ENCODE data around the gene PRPS1.

PRPS1 gene

GRCh38 chrX:107673933-107674479, 45.7 kb downstream of the PRPS1 start:
- TF ChIP-seq TAF1 (IDR thresholded peaks at IDR 0.05; ENCODE audit: borderline replicate concordance, insufficient read depth, low read length), result no peak
- no peak for TF ChIP-seq SIN3A (IDR thresholded peaks at IDR 0.05; ENCODE audit: borderline replicate concordance, insufficient read depth, low read length)
- TF ChIP-seq, protein P1, sequence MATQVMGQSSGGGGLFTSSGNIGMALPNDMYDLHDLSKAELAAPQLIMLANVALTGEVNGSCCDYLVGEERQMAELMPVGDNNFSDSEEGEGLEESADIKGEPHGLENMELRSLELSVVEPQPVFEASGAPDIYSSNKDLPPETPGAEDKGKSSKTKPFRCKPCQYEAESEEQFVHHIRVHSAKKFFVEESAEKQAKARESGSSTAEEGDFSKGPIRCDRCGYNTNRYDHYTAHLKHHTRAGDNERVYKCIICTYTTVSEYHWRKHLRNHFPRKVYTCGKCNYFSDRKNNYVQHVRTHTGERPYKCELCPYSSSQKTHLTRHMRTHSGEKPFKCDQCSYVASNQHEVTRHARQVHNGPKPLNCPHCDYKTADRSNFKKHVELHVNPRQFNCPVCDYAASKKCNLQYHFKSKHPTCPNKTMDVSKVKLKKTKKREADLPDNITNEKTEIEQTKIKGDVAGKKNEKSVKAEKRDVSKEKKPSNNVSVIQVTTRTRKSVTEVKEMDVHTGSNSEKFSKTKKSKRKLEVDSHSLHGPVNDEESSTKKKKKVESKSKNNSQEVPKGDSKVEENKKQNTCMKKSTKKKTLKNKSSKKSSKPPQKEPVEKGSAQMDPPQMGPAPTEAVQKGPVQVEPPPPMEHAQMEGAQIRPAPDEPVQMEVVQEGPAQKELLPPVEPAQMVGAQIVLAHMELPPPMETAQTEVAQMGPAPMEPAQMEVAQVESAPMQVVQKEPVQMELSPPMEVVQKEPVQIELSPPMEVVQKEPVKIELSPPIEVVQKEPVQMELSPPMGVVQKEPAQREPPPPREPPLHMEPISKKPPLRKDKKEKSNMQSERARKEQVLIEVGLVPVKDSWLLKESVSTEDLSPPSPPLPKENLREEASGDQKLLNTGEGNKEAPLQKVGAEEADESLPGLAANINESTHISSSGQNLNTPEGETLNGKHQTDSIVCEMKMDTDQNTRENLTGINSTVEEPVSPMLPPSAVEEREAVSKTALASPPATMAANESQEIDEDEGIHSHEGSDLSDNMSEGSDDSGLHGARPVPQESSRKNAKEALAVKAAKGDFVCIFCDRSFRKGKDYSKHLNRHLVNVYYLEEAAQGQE (IDR thresholded peaks at IDR 0.05; ENCODE audit: insufficient read depth in 1 of 2, low read depth in 2 of 2, low read length in 2 of 2), result no peak
- TF ChIP-seq POLR2AphosphoS5 (IDR thresholded peaks at IDR 0.05; ENCODE audit: low read depth, low read length), result no peak
- no peak for TF ChIP-seq FOXP2 (optimal IDR thresholded peaks at IDR 0.05; ENCODE audit: borderline replicate concordance, extremely low read depth, extremely low read length, insufficient read depth)

- TF ChIP-seq SIN3A (IDR thresholded peaks at IDR 0.05; ENCODE audit: borderline replicate concordance, insufficient read depth, low read length), result no peak
- no peak for TF ChIP-seq TAF1 (IDR thresholded peaks at IDR 0.05; ENCODE audit: borderline replicate concordance, insufficient read depth, low read length)
- no peak for TF ChIP-seq FOXP2 (optimal IDR thresholded peaks at IDR 0.05; ENCODE audit: borderline replicate concordance, extremely low read depth, extremely low read length, insufficient read depth)
- TF ChIP-seq POLR2AphosphoS5 (IDR thresholded peaks at IDR 0.05; ENCODE audit: low read depth, low read length), result no peak
- TF ChIP-seq, protein P1 (IDR thresholded peaks at IDR 0.05; ENCODE audit: insufficient read depth in 1 of 2, low read depth in 2 of 2, low read length in 2 of 2), result no peak
These were observed 46.4 kb downstream of the PRPS1 start for GRCh38 chrX:107674480-107675364.

DNA sequence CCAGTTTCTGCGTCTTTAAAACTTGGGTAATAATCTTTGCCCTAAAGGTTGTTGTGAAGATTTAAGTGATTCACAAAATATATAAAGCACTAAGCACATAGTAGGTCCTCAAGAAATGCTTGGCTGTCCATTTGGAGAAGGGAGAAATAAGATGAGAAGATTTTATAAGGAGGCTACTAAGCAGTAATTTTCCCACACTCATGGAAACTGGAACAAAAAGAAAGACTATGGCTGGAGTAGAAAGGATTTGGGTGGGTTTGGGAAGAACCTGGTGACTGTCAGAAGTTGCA, 47.0 kb downstream of the PRPS1 start:
- TF ChIP-seq TAF1 (IDR thresholded peaks at IDR 0.05; ENCODE audit: borderline replicate concordance, insufficient read depth, low read length), result no peak

GRCh38 chrX:107675823-107676555, 47.7 kb downstream of the PRPS1 start:
- no peak for TF ChIP-seq FOXP2 (optimal IDR thresholded peaks at IDR 0.05; ENCODE audit: borderline replicate concordance, extremely low read depth, extremely low read length, insufficient read depth)
- no peak for TF ChIP-seq SIN3A (IDR thresholded peaks at IDR 0.05; ENCODE audit: borderline replicate concordance, insufficient read depth, low read length)
- TF ChIP-seq, protein P1 (IDR thresholded peaks at IDR 0.05; ENCODE audit: insufficient read depth in 1 of 2, low read depth in 2 of 2, low read length in 2 of 2), result no peak
- TF ChIP-seq POLR2AphosphoS5 (IDR thresholded peaks at IDR 0.05; ENCODE audit: low read depth, low read length), result no peak
- no peak for TF ChIP-seq TAF1 (IDR thresholded peaks at IDR 0.05; ENCODE audit: borderline replicate concordance, insufficient read depth, low read length)

DNA sequence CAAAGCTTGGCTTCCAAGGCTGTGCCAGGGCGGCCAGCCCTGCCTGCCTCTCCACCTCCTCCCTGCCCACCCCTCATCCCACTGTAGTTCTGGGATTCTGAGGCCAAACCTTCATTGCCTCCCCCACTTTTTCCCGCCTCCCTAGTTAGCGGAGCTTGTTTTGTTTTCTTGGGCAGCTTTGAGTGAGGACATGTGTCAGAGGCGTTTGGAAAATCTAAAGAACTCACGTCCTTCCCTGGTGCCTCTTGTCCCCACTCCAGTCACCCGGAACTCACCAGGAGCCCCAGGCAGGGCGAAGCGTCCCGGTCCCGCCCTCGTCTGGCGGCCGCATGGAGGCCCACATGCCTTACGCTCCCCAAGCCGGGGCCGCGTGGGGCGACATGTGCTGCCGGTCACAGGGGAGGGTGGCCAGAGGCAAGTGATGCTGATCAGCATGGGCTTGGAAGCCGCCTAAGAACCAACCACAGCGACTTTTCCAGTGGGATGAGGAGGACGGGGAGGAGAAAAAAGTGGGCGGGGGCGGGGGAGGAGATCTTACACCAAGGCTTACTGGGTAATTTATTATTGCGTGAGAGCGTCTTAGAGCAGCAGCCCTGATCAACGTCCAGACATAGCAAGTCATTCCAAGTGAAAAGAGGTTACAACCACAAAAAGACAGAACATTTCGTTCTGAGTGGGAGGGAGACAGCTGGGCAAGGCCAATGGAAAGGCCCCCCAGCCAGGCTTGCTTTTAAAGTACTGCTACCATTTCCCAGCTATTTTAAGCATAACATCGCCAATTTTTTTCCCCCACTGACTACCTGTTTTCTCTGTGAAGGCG, 48.5 kb downstream of the PRPS1 start:
- TF ChIP-seq, protein P1 (IDR thresholded peaks at IDR 0.05; ENCODE audit: insufficient read depth in 1 of 2, low read depth in 2 of 2, low read length in 2 of 2), result no peak
- peak; percentile 48 for TF ChIP-seq POLR2AphosphoS5 (IDR thresholded peaks at IDR 0.05; ENCODE audit: low read depth, low read length)
- TF ChIP-seq FOXP2 (optimal IDR thresholded peaks at IDR 0.05; ENCODE audit: borderline replicate concordance, extremely low read depth, extremely low read length, insufficient read depth), result no peak
- no peak for TF ChIP-seq TAF1 (IDR thresholded peaks at IDR 0.05; ENCODE audit: borderline replicate concordance, insufficient read depth, low read length)
- TF ChIP-seq SIN3A (IDR thresholded peaks at IDR 0.05; ENCODE audit: borderline replicate concordance, insufficient read depth, low read length), result no peak

Data from PFSK-1 (cell line).